Mesendoderm (in vitro differentiated cells): ENCODE results near the gene CCDC28A.
A peak's percentile ranks its signal among the peaks of the same experiment; 100 is the strongest.
"Not testable (repeated sequence)": the region's sequence is repeated elsewhere in the genome, so short reads cannot be mapped to it uniquely, and the experiment has no call there.

ENCODE experiments used
- DNase-seq: peaks from one replicate; pipeline ENCODE4 v3.0.0; 2013
- H2AK5ac ChIP-seq: 2 replicates; pipeline ENCODE4 v1.6.1; 2013; ENCODE audit warnings: low read length, inconsistent platforms
- H2BK120ac ChIP-seq: 2 replicates; pipeline ENCODE4 v1.6.1; 2013; ENCODE audit warnings: low read depth, mild to moderate bottlenecking, low read length, moderate library complexity, mixed read lengths
- H2BK15ac ChIP-seq: replicated peaks from 2 replicates; pipeline ENCODE4 v1.6.1; 2013; ENCODE audit warnings: low read depth, mild to moderate bottlenecking, moderate library complexity
- H2BK5ac ChIP-seq: 2 replicates; pipeline ENCODE4 v1.6.1; 2013; ENCODE audit warnings: low read length, inconsistent platforms
- H3K18ac ChIP-seq: 2 replicates; pipeline ENCODE4 v1.6.1; 2013; ENCODE audit warnings: mild to moderate bottlenecking, low read length, mixed read lengths
- H3K23ac ChIP-seq: one replicate; pipeline ENCODE4 v1.6.1; 2013; ENCODE audit warnings: low read length
- H3K27ac ChIP-seq: 2 replicates; pipeline ENCODE4 v1.5.1; 2013; ENCODE audit warnings: low read depth, mild to moderate bottlenecking, inconsistent platforms, low read length, moderate library complexity
- H3K27me3 ChIP-seq: 2 replicates; pipeline ENCODE4 v1.6.1; 2013; ENCODE audit warnings: low read length, control low read depth, mild to moderate bottlenecking, inconsistent platforms; ENCODE audit not compliant: insufficient read depth, poor library complexity
- H3K36me3 ChIP-seq: 2 replicates; pipeline ENCODE4 v1.6.1; 2013; ENCODE audit warnings: low read length, inconsistent platforms; ENCODE audit not compliant: control insufficient read depth, insufficient read depth
- H3K4ac ChIP-seq: one replicate; pipeline ENCODE4 v1.6.1; 2013; ENCODE audit warnings: low read depth, mild to moderate bottlenecking, low read length, moderate library complexity
- H3K4me1 ChIP-seq: 2 replicates; pipeline ENCODE4 v1.6.1; 2013; ENCODE audit warnings: low read depth, low read length, inconsistent platforms; ENCODE audit not compliant: control insufficient read depth
- H3K4me2 ChIP-seq: 2 replicates; pipeline ENCODE4 v1.6.1; 2013; ENCODE audit warnings: low read length
- H3K4me3 ChIP-seq: 2 replicates; pipeline ENCODE4 v1.5.1; 2013; ENCODE audit warnings: mild to moderate bottlenecking, low read length
- H3K56ac ChIP-seq: one replicate; pipeline ENCODE4 v1.6.1; 2013; ENCODE audit warnings: low read length
- H3K79me1 ChIP-seq: 2 replicates; pipeline ENCODE4 v1.6.1; 2013; ENCODE audit warnings: low read length, inconsistent platforms
- H3K79me2 ChIP-seq: 2 replicates; pipeline ENCODE4 v1.6.1; 2013; ENCODE audit warnings: mild to moderate bottlenecking, low read length; ENCODE audit not compliant: control insufficient read depth, insufficient read depth
- H3K9ac ChIP-seq: 2 replicates; pipeline ENCODE4 v1.6.1; 2013; ENCODE audit warnings: low read length, inconsistent platforms
- H4K5ac ChIP-seq: one replicate; pipeline ENCODE4 v1.6.1; 2013; ENCODE audit warnings: low read length
- H4K8ac ChIP-seq: one replicate; pipeline ENCODE4 v1.6.1; 2013; ENCODE audit warnings: low read depth, mild to moderate bottlenecking, control low read depth, low read length, moderate library complexity
- WGBS: extraction: QIAGEN DNeasy Blood & Tissue Kit; methylation state at CpG from one replicate; pipeline ENCODE4 v1.1.7; 2013; ENCODE audit warnings: low lambda C conversion rate, missing lambda C conversion rate; ENCODE audit not compliant: insufficient coverage; ENCODE audit errors: extremely low coverage; 5-methylcytosine and 5-hydroxymethylcytosine counted together

CCDC28A gene

DNA sequence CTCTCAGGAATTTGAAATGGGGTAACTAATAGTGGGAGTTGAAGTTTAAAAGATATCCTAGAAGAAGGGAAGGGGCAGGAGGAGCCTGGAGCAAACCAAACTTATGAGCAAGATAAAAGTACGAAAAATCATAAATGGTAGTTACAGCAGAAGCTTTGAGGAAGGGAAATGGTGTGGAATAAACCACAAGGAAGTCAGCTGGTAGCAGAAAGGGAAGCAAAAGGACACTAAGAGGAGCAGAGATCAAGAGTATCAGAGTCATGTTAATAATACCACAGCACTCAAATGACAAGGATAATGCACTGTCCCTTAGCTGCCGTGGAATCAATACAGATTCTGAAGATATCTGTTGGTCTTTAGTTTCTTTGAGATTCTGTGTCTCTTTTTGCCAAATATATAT, 44.9 kb upstream of the CCDC28A start:
- Histone ChIP-seq H3K4me3 (no peak overlapping the region), H4K5ac (no peak overlapping the region), H3K4ac (no peak overlapping the region), H3K27me3 (no peaks in the 10 kb centered on the region), H4K8ac (no peak overlapping the region), H3K9ac (no peak overlapping the region), H2BK15ac (no peak overlapping the region), H2BK5ac (no peak overlapping the region), H3K27ac (no peak overlapping the region), H3K79me2 (no peaks in the 10 kb centered on the region), H2AK5ac (no peak overlapping the region), H3K36me3 (no peaks in the 10 kb centered on the region), H3K4me1 (no peaks in the 10 kb centered on the region), H3K79me1 (no peaks in the 10 kb centered on the region), H3K56ac (no peak overlapping the region), H3K18ac (no peak overlapping the region), H3K4me2 (no peak overlapping the region), H3K23ac (no peak overlapping the region), H2BK120ac (no peak overlapping the region)
- WGBS = no CpG with 5 or more reads among the region's 2 CpGs
- no peak for DNase-seq

DNA sequence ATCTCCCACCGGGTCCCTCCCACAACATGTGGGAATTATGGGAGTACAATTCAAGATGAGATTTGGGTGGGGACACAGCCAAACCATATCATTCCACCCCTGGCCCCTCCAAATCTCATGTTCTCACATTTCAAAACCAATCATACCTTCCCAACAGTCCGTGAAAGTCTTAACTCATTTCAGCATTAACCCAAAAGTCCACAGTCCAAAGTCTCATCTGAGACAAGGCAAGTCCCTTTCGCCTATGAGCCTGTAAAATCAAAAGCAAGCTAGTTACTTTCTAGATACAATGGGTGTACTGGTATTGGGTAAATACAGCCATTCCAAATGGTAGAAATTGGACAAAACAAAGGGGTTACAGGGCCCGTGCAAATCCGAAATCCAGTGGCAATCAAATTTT, 43.5 kb upstream of the CCDC28A start:
- not testable (repeated sequence) for H3K79me1 ChIP-seq, H4K8ac ChIP-seq, H3K27me3 ChIP-seq, H3K27ac ChIP-seq, H3K4ac ChIP-seq, H3K79me2 ChIP-seq, H3K9ac ChIP-seq, H2BK5ac ChIP-seq, H3K4me2 ChIP-seq, H3K4me1 ChIP-seq, H3K56ac ChIP-seq, DNase-seq, H4K5ac ChIP-seq, H2BK15ac ChIP-seq, H2BK120ac ChIP-seq, H3K36me3 ChIP-seq, H3K23ac ChIP-seq, H3K4me3 ChIP-seq, H2AK5ac ChIP-seq, H3K18ac ChIP-seq
- WGBS = no CpG with 5 or more reads among the region's 5 CpGs

DNA sequence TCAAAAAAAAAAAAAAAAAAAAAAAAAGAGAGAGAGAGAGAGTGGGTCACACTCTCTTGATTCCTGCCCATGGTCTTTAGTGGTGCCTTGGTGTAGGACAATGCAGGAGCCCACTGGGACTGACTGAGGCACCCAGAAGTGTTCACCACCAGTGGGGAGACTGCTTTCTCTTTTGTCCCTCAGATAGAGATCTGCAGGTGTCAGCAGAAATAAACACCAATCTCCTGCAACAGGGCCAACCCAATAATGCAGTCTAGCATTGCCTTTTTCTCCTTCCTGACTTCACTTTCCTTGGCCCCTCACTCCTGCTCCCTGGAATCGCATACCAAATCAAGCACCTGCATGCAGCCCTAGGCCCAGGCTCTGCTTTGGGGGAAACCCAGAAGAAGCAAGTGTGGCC, 39.0 kb upstream of the CCDC28A start:
- no peaks in the 10 kb centered on the region for H3K79me2 ChIP-seq
- no peak overlapping the region for H3K4ac ChIP-seq
- no peak overlapping the region for H2BK15ac ChIP-seq
- no peak overlapping the region for H4K8ac ChIP-seq
- no peak overlapping the region for H3K23ac ChIP-seq
- H3K9ac ChIP-seq = no peak overlapping the region
- no CpG with 5 or more reads among the region's 1 CpG for WGBS
- H3K18ac ChIP-seq = no peak overlapping the region
- no peak overlapping the region for H3K27ac ChIP-seq
- H3K4me1 ChIP-seq = no peaks in the 10 kb centered on the region
- no peaks in the 10 kb centered on the region for H3K27me3 ChIP-seq
- no peaks in the 10 kb centered on the region for H3K36me3 ChIP-seq
- H2AK5ac ChIP-seq = no peak overlapping the region
- no peak overlapping the region for H3K4me3 ChIP-seq
- H2BK5ac ChIP-seq = no peak overlapping the region
- H3K79me1 ChIP-seq = no peaks in the 10 kb centered on the region
- no peak for DNase-seq
- H3K56ac ChIP-seq = no peak overlapping the region
- no peak overlapping the region for H2BK120ac ChIP-seq
- H3K4me2 ChIP-seq = no peak overlapping the region
- H4K5ac ChIP-seq = no peak overlapping the region

DNA sequence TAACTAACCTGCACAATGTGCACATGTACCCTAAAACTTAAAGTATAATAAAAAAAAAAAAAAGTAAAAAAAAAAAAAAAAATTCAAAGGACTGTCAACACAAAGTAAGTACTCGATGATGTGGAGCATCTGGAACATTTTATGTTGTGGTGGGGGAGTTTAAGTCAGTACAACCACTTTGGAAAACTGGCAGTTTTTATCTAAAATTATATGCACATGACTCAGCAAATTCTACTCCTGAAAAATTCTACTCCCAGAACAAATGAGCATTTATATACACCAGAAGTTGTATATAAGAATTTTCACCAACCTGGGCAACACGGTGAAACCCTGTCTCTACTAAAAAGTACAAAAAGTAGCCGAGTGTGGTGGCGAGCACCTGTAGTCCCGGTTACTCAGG, 36.9 kb upstream of the CCDC28A start:
- no peaks in the 10 kb centered on the region for H3K4me1 ChIP-seq
- no CpG with 5 or more reads among the region's 5 CpGs for WGBS
- no peak overlapping the region for H3K4me2 ChIP-seq
- no peaks in the 10 kb centered on the region for H3K79me1 ChIP-seq
- no peaks in the 10 kb centered on the region for H3K79me2 ChIP-seq
- no peak overlapping the region for H3K27ac ChIP-seq
- DNase-seq = no peak
- no peak overlapping the region for H3K4ac ChIP-seq
- no peak overlapping the region for H3K4me3 ChIP-seq
- H2BK15ac ChIP-seq = no peak overlapping the region
- no peak overlapping the region for H3K9ac ChIP-seq
- no peaks in the 10 kb centered on the region for H3K27me3 ChIP-seq
- H2BK5ac ChIP-seq = no peak overlapping the region
- no peaks in the 10 kb centered on the region for H3K36me3 ChIP-seq
- H2AK5ac ChIP-seq = no peak overlapping the region
- no peak overlapping the region for H3K56ac ChIP-seq
- H2BK120ac ChIP-seq = no peak overlapping the region
- H3K18ac ChIP-seq = no peak overlapping the region
- H3K23ac ChIP-seq = no peak overlapping the region
- H4K8ac ChIP-seq = no peak overlapping the region
- no peak overlapping the region for H4K5ac ChIP-seq

DNA sequence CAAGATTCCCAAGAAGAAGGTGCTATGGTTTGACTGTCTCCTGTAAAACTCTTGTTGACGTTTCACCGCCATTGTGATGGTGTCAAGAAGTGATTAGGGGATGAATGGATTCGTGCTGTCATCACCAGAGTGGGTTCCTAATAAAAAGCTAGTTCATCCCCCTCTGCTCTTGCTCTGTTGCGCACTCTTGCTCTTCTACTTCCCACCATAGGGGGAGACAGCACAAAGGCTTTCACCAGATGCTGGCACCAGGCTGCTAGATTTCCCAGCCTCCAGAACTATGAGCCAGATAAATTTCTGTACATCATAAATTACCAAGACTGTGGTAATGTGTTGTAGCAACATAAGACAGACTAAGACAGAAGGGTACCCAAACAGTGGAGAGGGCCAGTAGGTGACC, 21.6 kb upstream of the CCDC28A start:
- Histone ChIP-seq H3K27me3 (no peaks in the 10 kb centered on the region), H4K8ac (no peak overlapping the region), H3K27ac (no peak overlapping the region), H3K4ac (no peak overlapping the region), H2AK5ac (no peak overlapping the region), H3K18ac (no peak overlapping the region), H4K5ac (no peak overlapping the region), H3K4me3 (no peak overlapping the region), H3K23ac (no peak overlapping the region), H3K4me1 (no peaks in the 10 kb centered on the region), H2BK120ac (no peak overlapping the region), H3K79me2 (no peaks in the 10 kb centered on the region), H3K56ac (no peak overlapping the region), H3K79me1 (no peaks in the 10 kb centered on the region), H2BK5ac (no peak overlapping the region), H2BK15ac (no peak overlapping the region), H3K36me3 (no peaks in the 10 kb centered on the region), H3K4me2 (no peak overlapping the region), H3K9ac (no peak overlapping the region)
- DNase-seq = peak; percentile 27
- no CpG with 5 or more reads among the region's 4 CpGs for WGBS

DNA sequence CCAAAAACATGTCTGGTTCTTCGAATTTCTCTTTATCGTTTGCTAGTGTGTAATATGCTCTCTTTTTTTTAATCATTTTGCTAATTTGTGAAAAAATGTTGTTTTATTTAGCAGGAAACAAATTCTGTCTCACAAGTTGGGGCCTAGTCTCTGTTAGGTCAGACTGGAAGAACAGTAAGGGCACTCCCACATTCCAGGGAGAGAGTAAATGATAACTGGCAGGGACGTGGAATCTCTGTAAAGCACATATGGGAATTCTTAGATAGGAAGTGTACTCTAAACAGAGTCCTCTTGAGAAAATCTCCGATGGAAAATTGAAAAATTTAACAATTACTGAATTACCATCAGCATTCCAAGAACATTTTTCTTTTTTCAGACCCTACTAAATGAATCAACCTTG, 16.4 kb upstream of the CCDC28A start:
- Histone ChIP-seq H3K27me3 (no peaks in the 10 kb centered on the region), H4K8ac (no peak overlapping the region), H2BK15ac (no peak overlapping the region), H3K27ac (no peak overlapping the region), H2AK5ac (no peak overlapping the region), H3K9ac (no peak overlapping the region), H3K23ac (no peak overlapping the region), H3K79me1 (no peaks in the 10 kb centered on the region), H3K36me3 (no peaks in the 10 kb centered on the region), H3K18ac (no peak overlapping the region), H3K56ac (no peak overlapping the region), H4K5ac (no peak overlapping the region), H3K79me2 (no peaks in the 10 kb centered on the region), H3K4me2 (no peak overlapping the region), H2BK5ac (no peak overlapping the region), H2BK120ac (no peak overlapping the region), H3K4me1 (no peaks in the 10 kb centered on the region), H3K4me3 (no peak overlapping the region), H3K4ac (no peak overlapping the region)
- DNase-seq = no peak
- WGBS = no CpG with 5 or more reads among the region's 4 CpGs
